GM12875 (cell line): ENCODE data around the gene DCAF12.

Experiments
- H3K4me3 ChIP-seq: one replicate; pipeline ENCODE4 v1.5.1; 2011; ENCODE audit warnings: low read depth, low read length, control low read depth
- TF ChIP-seq, protein P1 (sequence below): IDR thresholded peaks from 2 replicates; pipeline ENCODE4 v1.5.1; 2011; ENCODE audit warnings: low read depth, mild to moderate bottlenecking, control low read depth, inconsistent platforms, low read length, moderate library complexity, borderline replicate concordance; ENCODE audit not compliant: insufficient read depth

The DCAF12 gene

GRCh38 chr9:34125681-34126206, 754 bp downstream of the DCAF12 start:
- TF ChIP-seq, protein P1, sequence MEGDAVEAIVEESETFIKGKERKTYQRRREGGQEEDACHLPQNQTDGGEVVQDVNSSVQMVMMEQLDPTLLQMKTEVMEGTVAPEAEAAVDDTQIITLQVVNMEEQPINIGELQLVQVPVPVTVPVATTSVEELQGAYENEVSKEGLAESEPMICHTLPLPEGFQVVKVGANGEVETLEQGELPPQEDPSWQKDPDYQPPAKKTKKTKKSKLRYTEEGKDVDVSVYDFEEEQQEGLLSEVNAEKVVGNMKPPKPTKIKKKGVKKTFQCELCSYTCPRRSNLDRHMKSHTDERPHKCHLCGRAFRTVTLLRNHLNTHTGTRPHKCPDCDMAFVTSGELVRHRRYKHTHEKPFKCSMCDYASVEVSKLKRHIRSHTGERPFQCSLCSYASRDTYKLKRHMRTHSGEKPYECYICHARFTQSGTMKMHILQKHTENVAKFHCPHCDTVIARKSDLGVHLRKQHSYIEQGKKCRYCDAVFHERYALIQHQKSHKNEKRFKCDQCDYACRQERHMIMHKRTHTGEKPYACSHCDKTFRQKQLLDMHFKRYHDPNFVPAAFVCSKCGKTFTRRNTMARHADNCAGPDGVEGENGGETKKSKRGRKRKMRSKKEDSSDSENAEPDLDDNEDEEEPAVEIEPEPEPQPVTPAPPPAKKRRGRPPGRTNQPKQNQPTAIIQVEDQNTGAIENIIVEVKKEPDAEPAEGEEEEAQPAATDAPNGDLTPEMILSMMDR, result no peak
- H3K4me3 ChIP-seq, result peak overlapping the region; percentile 74

DNA sequence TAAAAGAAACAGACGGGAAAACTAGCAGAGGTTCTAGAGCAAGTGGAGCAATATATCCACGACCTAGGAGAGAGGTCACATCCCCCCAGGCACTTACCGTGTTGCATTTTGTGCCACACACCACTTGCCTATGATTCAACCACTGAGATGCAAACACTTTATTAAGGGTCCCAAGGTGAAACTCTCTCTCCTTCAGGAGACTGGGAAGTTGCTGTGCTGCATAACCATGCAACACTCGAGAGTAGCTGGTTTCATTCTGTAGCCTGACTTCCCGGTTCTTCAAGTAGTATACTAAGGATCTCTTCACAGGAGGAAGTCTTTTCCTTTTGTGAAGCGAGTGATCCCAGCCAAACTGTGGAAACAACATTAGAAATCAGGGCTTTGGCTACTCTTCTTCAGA, 1.6 kb downstream of the DCAF12 start:
- TF ChIP-seq, protein P1, result no peak
- H3K4me3 ChIP-seq, result peak overlapping the region; percentile 74

GRCh38 chr9:34124099-34124498, 2.4 kb downstream of the DCAF12 start:
- TF ChIP-seq, protein P1, result no peak
- peak overlapping the region; percentile 31 for H3K4me3 ChIP-seq

GRCh38 chr9:34123682-34124081, 2.8 kb downstream of the DCAF12 start:
- no peak overlapping the region for H3K4me3 ChIP-seq
- TF ChIP-seq, protein P1, result no peak

- H3K4me3 ChIP-seq, result no peak overlapping the region
- TF ChIP-seq, protein P1, result no peak
Measured at GRCh38 chr9:34121996-34122395, 4.5 kb downstream of the DCAF12 start.

DNA sequence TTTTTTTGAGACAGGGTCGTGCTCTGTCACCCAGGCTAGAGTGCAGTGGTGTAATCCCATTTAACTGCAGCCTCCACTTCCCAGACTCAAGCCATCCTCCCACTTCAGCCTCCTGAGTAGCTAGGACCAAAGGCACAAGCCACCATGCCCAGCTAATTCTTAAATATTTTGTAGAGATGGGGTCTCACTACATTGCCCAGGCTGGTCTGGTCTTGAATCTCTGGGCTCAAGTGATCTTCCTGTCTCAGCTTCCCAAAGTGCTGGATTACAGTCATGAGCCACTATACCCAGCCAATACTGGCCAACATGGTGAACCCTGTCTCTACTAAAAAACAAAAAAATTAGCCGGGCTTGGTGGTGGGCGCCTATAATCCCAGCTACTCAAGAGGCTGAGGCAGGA, 6.8 kb downstream of the DCAF12 start:
- no peak overlapping the region for H3K4me3 ChIP-seq

DNA sequence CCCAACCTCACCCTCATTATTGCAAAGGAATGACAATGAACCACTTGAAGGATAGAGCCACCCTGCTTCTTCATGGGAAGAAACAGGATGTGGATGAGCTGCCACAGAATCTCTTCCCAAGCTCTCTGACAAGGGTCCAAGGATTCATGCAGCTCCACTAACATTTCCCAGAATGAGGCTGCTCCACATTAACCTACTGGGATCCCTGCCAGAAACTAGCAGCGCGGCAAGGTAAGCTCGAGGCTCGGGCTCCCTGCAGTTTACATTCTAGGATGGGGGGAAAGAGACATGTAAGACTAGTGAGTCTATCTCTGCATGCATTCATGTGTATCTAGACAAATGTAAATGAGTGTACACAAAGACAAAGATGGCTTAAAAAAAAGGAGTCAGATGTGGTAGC, 12.1 kb downstream of the DCAF12 start:
- TF ChIP-seq, protein P1, result no peak
- H3K4me3 ChIP-seq, result no peak overlapping the region

More for the DNA sequence above, 6.8 kb downstream of the DCAF12 start:
- TF ChIP-seq, protein P1, result no peak
